HG03025 (cell line): ENCODE results near the gene GPR82.
"Not testable (repeated sequence)": the region's sequence is repeated elsewhere in the genome, so short reads cannot be mapped to it uniquely, and the experiment has no call there.

Source experiments
- ATAC-seq: cut with Tn5 transposase; IDR thresholded peaks from one replicate; pipeline ENCODE4 v1.9.1; 2021; ENCODE audit warnings: mild to moderate bottlenecking, moderate library complexity; ENCODE audit not compliant: unreplicated experiment, low FRiP score

Gene GPR82

GRCh38 chrX:41718481-41719235, 5.3 kb upstream of the GPR82 start:
- ATAC-seq, result no peak

GRCh38 chrX:41719610-41720009, 4.4 kb upstream of the GPR82 start:
- not testable (repeated sequence) for ATAC-seq

GRCh38 chrX:41720125-41720779, 3.7 kb upstream of the GPR82 start:
- ATAC-seq, result peak; percentile 59

GRCh38 chrX:41721590-41721989, 2.4 kb upstream of the GPR82 start:
- ATAC-seq, result no peak

- ATAC-seq, result no peak
Measured at GRCh38 chrX:41722214-41722613, 1.8 kb upstream of the GPR82 start.

GRCh38 chrX:41722816-41723618, 964 bp upstream of the GPR82 start:
- ATAC-seq, result no peak

GRCh38 chrX:41728125-41728524, 4.1 kb downstream of the GPR82 start:
- no peak for ATAC-seq

GRCh38 chrX:41730081-41730480, 6.1 kb downstream of the GPR82 start:
- no peak for ATAC-seq

- ATAC-seq, result no peak
Measured at GRCh38 chrX:41732260-41732659, 8.3 kb downstream of the GPR82 start.

- peak; percentile 95 for ATAC-seq
Measured at GRCh38 chrX:41733939-41734338, 10.0 kb downstream of the GPR82 start.

- ATAC-seq, result no peak
Measured at GRCh38 chrX:41734530-41734929, 10.5 kb downstream of the GPR82 start.

GRCh38 chrX:41737065-41737464, 13.1 kb downstream of the GPR82 start:
- no peak for ATAC-seq

- ATAC-seq, result no peak
Measured at GRCh38 chrX:41739871-41740270, 15.9 kb downstream of the GPR82 start.

- ATAC-seq, result no peak
Measured at GRCh38 chrX:41750716-41751115, 26.7 kb downstream of the GPR82 start.

- ATAC-seq, result no peak
Measured at GRCh38 chrX:41758401-41758800, 34.4 kb downstream of the GPR82 start.

GRCh38 chrX:41759817-41760216, 35.8 kb downstream of the GPR82 start:
- ATAC-seq, result no peak

- ATAC-seq, result no peak
Measured at GRCh38 chrX:41761169-41761568, 37.2 kb downstream of the GPR82 start.

GRCh38 chrX:41761702-41762101, 37.7 kb downstream of the GPR82 start:
- no peak for ATAC-seq

- ATAC-seq, result no peak
Measured at GRCh38 chrX:41779030-41779564, 55.1 kb downstream of the GPR82 start.
